IMR-90 (cell line): Measurements from ENCODE around the gene CATSPERE. TPM values are rescaled to one million over a fixed set of nuclear protein-coding genes. Genes with fewer than 3 reads are reported as not detected.

Experiments
- ATAC-seq: fragments of 200-7000 bp; cut with Tn5 transposase; 2 replicates; pipeline ENCODE4 v1.9.1; 2020; ENCODE audit warnings: low read depth, mild to moderate bottlenecking, moderate library complexity
- BruUV-seq: library from RNA; stranded (reverse); fragments of 400-500 nt; replicated peaks from 2 replicates; lab custom pipeline; 2021; lab: Mats Ljungman, UMichigan
- CTCF ChIA-PET: fragments of 300-600 bp; formaldehyde crosslinking; extraction: SDS; loops from one replicate; lab custom pipeline; 2021; ENCODE audit warnings: antibody characterized with exemption; lab: Yijun Ruan, JAX
- POLR2A ChIA-PET: fragments of 300-600 bp; sonication (Branson Sonifier 250); formaldehyde crosslinking; loops from one replicate; lab custom pipeline; 2022; ENCODE audit warnings: antibody characterized with exemption; ENCODE audit not compliant: unreplicated experiment; lab: Charles Lee
- DNase-seq: peaks from one replicate; pipeline ENCODE4 v3.0.0; 2013
- H2AFZ ChIP-seq: replicated peaks from 2 replicates; pipeline ENCODE3; 2013; ENCODE audit warnings: low read length, mild to moderate bottlenecking; ENCODE audit not compliant: poor library complexity
- H2AK5ac ChIP-seq: 2 replicates; pipeline ENCODE4 v1.6.1; 2013; ENCODE audit warnings: low read depth, low read length, inconsistent platforms
- H2AK9ac ChIP-seq: replicated peaks from 2 replicates; pipeline ENCODE3; 2013; ENCODE audit warnings: mild to moderate bottlenecking, low read depth, low read length, moderate library complexity; ENCODE audit not compliant: poor library complexity
- H2BK120ac ChIP-seq: 2 replicates; pipeline ENCODE4 v1.6.1; 2013; ENCODE audit warnings: low read depth, low read length, inconsistent platforms
- H2BK15ac ChIP-seq: 3 replicates; pipeline ENCODE4 v1.6.1; 2013; ENCODE audit warnings: low read depth, low read length, inconsistent platforms
- H2BK20ac ChIP-seq: 2 replicates; pipeline ENCODE4 v1.6.1; 2013; ENCODE audit warnings: low read depth, mild to moderate bottlenecking, inconsistent platforms, low read length, moderate library complexity
- H2BK5ac ChIP-seq: 2 replicates; pipeline ENCODE4 v1.6.1; 2013; ENCODE audit warnings: mild to moderate bottlenecking, low read depth, low read length, inconsistent platforms; ENCODE audit not compliant: poor library complexity, severe bottlenecking
- H3K14ac ChIP-seq: replicated peaks from 2 replicates; pipeline ENCODE4 v1.6.1; 2013; ENCODE audit warnings: low read depth, low read length, inconsistent platforms
- H3K18ac ChIP-seq: 2 replicates; pipeline ENCODE4 v1.6.1; 2013; ENCODE audit warnings: low read depth, low read length, control low read depth
- H3K23ac ChIP-seq: 2 replicates; pipeline ENCODE4 v1.6.1; 2013; ENCODE audit warnings: low read depth, low read length, inconsistent platforms
- H3K27ac ChIP-seq: 2 replicates; pipeline ENCODE4 v1.5.1; 2013; ENCODE audit warnings: mild to moderate bottlenecking, control low read depth, low read length; ENCODE audit not compliant: insufficient read depth
- H3K27me3 ChIP-seq: 2 replicates; pipeline ENCODE4 v1.6.1; 2013; ENCODE audit warnings: low read length; ENCODE audit not compliant: control insufficient read depth, insufficient read depth
- H3K36me3 ChIP-seq: 2 replicates; pipeline ENCODE4 v1.6.1; 2013; ENCODE audit warnings: low read length, mixed read lengths; ENCODE audit not compliant: control insufficient read depth, insufficient read depth
- H3K4ac ChIP-seq: 2 replicates; pipeline ENCODE4 v1.6.1; 2013; ENCODE audit warnings: low read depth, low read length, inconsistent platforms
- H3K4me1 ChIP-seq: 2 replicates; pipeline ENCODE4 v1.6.1; 2013; ENCODE audit warnings: low read length, mixed read lengths; ENCODE audit not compliant: control insufficient read depth, insufficient read depth
- H3K4me2 ChIP-seq: 2 replicates; pipeline ENCODE4 v1.6.1; 2013; ENCODE audit warnings: low read depth, mild to moderate bottlenecking, control low read depth, low read length, moderate library complexity
- H3K4me3 ChIP-seq: 2 replicates; pipeline ENCODE4 v1.5.1; 2013; ENCODE audit warnings: low read depth, mild to moderate bottlenecking, control low read depth, low read length, moderate library complexity; ENCODE audit not compliant: insufficient read depth
- H3K56ac ChIP-seq: 2 replicates; pipeline ENCODE4 v1.6.1; 2013; ENCODE audit warnings: low read length, inconsistent platforms; ENCODE audit not compliant: insufficient read depth; ENCODE audit errors: extremely low read depth
- H3K79me1 ChIP-seq, 2 experiments: 2 replicates each; pipeline ENCODE4 v1.6.1; 2013; ENCODE audit warnings: low read length in 2 of 2, inconsistent platforms in 1 of 2, low read depth in 1 of 2
- H3K9ac ChIP-seq: 2 replicates; pipeline ENCODE4 v1.6.1; 2013; ENCODE audit warnings: low read depth, low read length, control low read depth
- H3K9me1 ChIP-seq: 2 replicates; pipeline ENCODE4 v1.6.1; 2013; ENCODE audit warnings: low read length, inconsistent platforms; ENCODE audit not compliant: insufficient read depth
- H3K9me3 ChIP-seq: 2 replicates; pipeline ENCODE4 v1.6.1; 2013; ENCODE audit warnings: low read length; ENCODE audit not compliant: control insufficient read depth, insufficient read depth
- H4K20me1 ChIP-seq: 2 replicates; pipeline ENCODE4 v1.6.1; 2013; ENCODE audit warnings: low read length, inconsistent platforms; ENCODE audit not compliant: insufficient read depth
- H4K5ac ChIP-seq: 2 replicates; pipeline ENCODE4 v1.6.1; 2013; ENCODE audit warnings: mild to moderate bottlenecking, low read depth, low read length, control low read depth
- H4K8ac ChIP-seq, 2 experiments: 2 replicates each; pipeline ENCODE4 v1.6.1; 2013; ENCODE audit warnings: low read depth in 2 of 2, low read length in 2 of 2, control low read depth in 1 of 2, inconsistent platforms in 1 of 2
- H4K91ac ChIP-seq: 2 replicates; pipeline ENCODE4 v1.6.1; 2013; ENCODE audit warnings: low read depth, low read length, inconsistent platforms; ENCODE audit not compliant: insufficient read depth
- BHLHE40 ChIP-seq: fragments of 150-350 bp; IDR thresholded peaks from 2 replicates; pipeline ENCODE4 v1.6.1; 2016; ENCODE audit warnings: mild to moderate bottlenecking, low read depth, low read length
- CTCF ChIP-seq: conservative IDR thresholded peaks from 2 replicates; pipeline ENCODE4 v1.5.1; 2012; ENCODE audit warnings: mild to moderate bottlenecking, low read depth, low read length, improper control_type of control experiment
- FOS ChIP-seq: fragments of 150-350 bp; IDR thresholded peaks from 2 replicates; pipeline ENCODE4 v1.6.1; 2016; ENCODE audit warnings: low read depth, low read length
- MAZ ChIP-seq: IDR thresholded peaks from 2 replicates; pipeline ENCODE4 v1.6.1; 2012; ENCODE audit warnings: low read depth, mild to moderate bottlenecking, low read length, improper control_type of control experiment, moderate library complexity, borderline replicate concordance
- MXI1 ChIP-seq: IDR thresholded peaks from 2 replicates; pipeline ENCODE4 v1.6.1; 2012; ENCODE audit warnings: low read depth, mild to moderate bottlenecking, low read length, moderate library complexity, borderline replicate concordance
- NFE2L2 ChIP-seq: fragments of 150-350 bp; IDR thresholded peaks from 2 replicates; pipeline ENCODE4 v1.6.1; 2016; ENCODE audit warnings: low read depth, mild to moderate bottlenecking, low read length
- POLR2A ChIP-seq: IDR thresholded peaks from 2 replicates; pipeline ENCODE4 v1.6.1; 2012; ENCODE audit warnings: mild to moderate bottlenecking, low read depth, low read length
- RAD21 ChIP-seq: IDR thresholded peaks from 2 replicates; pipeline ENCODE4 v1.6.1; 2012; ENCODE audit warnings: low read length, improper control_type of control experiment
- RFX5 ChIP-seq: IDR thresholded peaks from 2 replicates; pipeline ENCODE4 v1.8.0; 2012; ENCODE audit warnings: low read depth, mild to moderate bottlenecking, low read length, moderate library complexity
- USF2 ChIP-seq: fragments of 150-350 bp; IDR thresholded peaks from 2 replicates; pipeline ENCODE4 v1.6.1; 2017; ENCODE audit warnings: mild to moderate bottlenecking, antibody characterized with exemption, low read length, low read depth
- WGBS, 2 experiments: methylation state at CpG; one replicate each; pipeline versions ENCODE4 v1.1.5 to v1.1.7; 2013; ENCODE audit warnings: missing lambda C conversion rate in 2 of 2; ENCODE audit not compliant: insufficient read length in 1 of 2; ENCODE audit errors: extremely low coverage in 2 of 2; 5-methylcytosine and 5-hydroxymethylcytosine counted together
- dilution Hi-C: fragments of 300-500 bp; cut with HindIII; formaldehyde crosslinking; loops from one replicate; pipeline ENCODE4 v1.14.3; 2018; ENCODE audit warnings: low sequenced_read_pairs; ENCODE audit not compliant: unreplicated experiment
- in situ Hi-C: fragments of 300-500 bp; cut with MboI; formaldehyde crosslinking; loops from 3 replicates; pipeline ENCODE4 v1.14.3; 2019; ENCODE audit warnings: low sequenced_read_pairs, inconsistent platforms, mixed read lengths
- intact Hi-C: fragments of 100-400 bp; cut with micrococcal nuclease; formaldehyde crosslinking; loops from 2 replicates; pipeline ENCODE4 v1.10.0; 2022
- polyA plus RNA-seq, 3 experiments: library from polyadenylated mRNA; depleted of rRNA; stranded (reverse); fragments of >200 nt; gene quantifications; 2 replicates each; pipeline ENCODE4 v1.2.3, GENCODE V29; 2012; ENCODE audit warnings: low replicate concordance in 1 of 3
- total RNA-seq: library from RNA; depleted of rRNA; stranded (reverse); fragments of >200 nt; gene quantifications from 2 replicates; pipeline ENCODE4 v1.2.3, GENCODE V29; 2012

Gene CATSPERE
- total and polyA plus RNA-seq, 2 of the 4 experiments (the other 2 are of a cell fraction), result 0.07 to 0.18 TPM

DNA sequence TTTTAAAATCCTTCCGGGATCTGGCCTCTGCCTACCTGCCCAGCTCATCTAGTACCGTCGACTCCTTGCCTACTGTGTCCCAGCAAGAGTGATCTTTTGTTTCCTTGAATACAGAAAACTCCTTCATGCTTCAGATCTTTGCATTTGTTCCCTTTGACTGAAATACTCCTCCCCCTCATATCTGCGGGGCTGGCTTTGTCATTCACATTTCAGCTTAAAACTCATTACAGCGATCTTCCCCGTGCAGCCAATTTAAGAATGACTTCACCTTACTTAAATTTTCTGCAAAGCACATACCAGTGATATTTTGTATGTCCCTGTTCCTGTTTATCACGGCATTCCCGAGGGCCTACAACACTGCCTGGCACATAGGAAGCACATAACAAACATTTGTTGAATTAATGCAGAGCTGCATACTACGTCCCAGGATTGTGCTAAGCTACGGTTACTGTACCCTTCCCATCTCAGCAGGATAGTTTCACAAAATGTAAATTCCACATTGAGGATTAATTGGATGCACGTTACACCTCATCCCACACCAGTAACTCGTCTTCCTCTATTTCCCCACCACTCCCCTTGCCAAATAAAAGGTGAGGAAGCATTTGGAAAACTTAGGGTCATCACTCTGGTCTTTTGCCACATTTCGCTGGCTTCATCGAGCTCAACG is 191.0 kb downstream of the CATSPERE start (continued):
- TF ChIP-seq BHLHE40, result no peak
- TF ChIP-seq MXI1, result no peak

GRCh38 chr1:244652623-244653438 is 191.8 kb downstream of the CATSPERE start, which contains the start of gene DESI2:
DESI2 (plus strand) TSS chr1:244653126; CDS start chr1:244653314, 188 bp downstream.
- POLR2A ChIA-PET, result interaction anchor here (0.6 kb wide), 1 partner anchor 1854 kb away, joined by 14 read pairs; the partner anchor contains the start of gene SMYD3
- peaks cover 12 to 37% of the 10 kb centered on the region in 2 experiments; a peak in 2 of 4 replicates for H3K79me1 ChIP-seq
- H3K18ac ChIP-seq, result peak within 1 kb of the TSS; percentile 51; the same call in 1 of the 2 replicates
- peak within 1 kb of the TSS; percentile 96 to 99 for H4K8ac ChIP-seq
- H3K36me3 ChIP-seq, result peaks cover 3% of the 10 kb centered on the region; the same call in 1 of the 2 replicates
- ATAC-seq (peak; percentile 96), DNase-seq (peak; percentile 100)
- peak within 1 kb of the TSS; percentile 61 for H2AK5ac ChIP-seq
- peak within 1 kb of the TSS; percentile 73 for H4K91ac ChIP-seq
- peak within 1 kb of the TSS; percentile 91 for H4K5ac ChIP-seq
- H2AFZ ChIP-seq, result peak within 1 kb of the TSS; percentile 98
- peak within 1 kb of the TSS; percentile 97 for H3K4me2 ChIP-seq
- peak within 1 kb of the TSS; percentile 92 for H3K56ac ChIP-seq
- peak within 1 kb of the TSS; percentile 60; the same call in 1 of the 2 replicates for H2BK120ac ChIP-seq
- H2BK5ac ChIP-seq, result peak within 1 kb of the TSS; percentile 72
- H3K27ac ChIP-seq, result peak within 1 kb of the TSS; percentile 88
- 0% methylated on average over 33 of the region's 81 CpGs; no CpG with 5 or more reads in 1 of the 2 experiments for WGBS, 2 experiments
- H2BK20ac ChIP-seq, result peak within 1 kb of the TSS; percentile 51; the same call in 1 of the 2 replicates
- CTCF ChIA-PET, result interaction anchor here (0.9 kb wide), 1 partner anchor 67 kb away, joined by 4 read pairs; no protein-coding TSS in a partner anchor
- H3K9me3 ChIP-seq, result no peaks in the 10 kb centered on the region
- peak within 1 kb of the TSS; percentile 59 for H2AK9ac ChIP-seq
- H3K27me3 ChIP-seq, result no peaks in the 10 kb centered on the region
- H3K23ac ChIP-seq, result peak within 1 kb of the TSS; percentile 81
- peak within 1 kb of the TSS; percentile 92 for H3K9ac ChIP-seq
- no peaks in the 10 kb centered on the region for H3K4me1 ChIP-seq
- dilution Hi-C loops (no loop called here), in situ Hi-C loops (no loop called here), intact Hi-C loops (loop anchor here (1.0 to 5.0 kb wide), 3 partner anchors 143 to 201 kb away; partner anchors contain the start of genes ADSS2 and COX20)
- TF ChIP-seq NFE2L2, result no peak
- peak; percentile 88; the same call in 1 of the 2 replicates for TF ChIP-seq MXI1
- peak; percentile 36; the same call in 1 of the 2 replicates for TF ChIP-seq CTCF
- no peak for TF ChIP-seq RFX5
- peak; percentile 74; the same call in 1 of the 2 replicates for TF ChIP-seq MAZ
- peak; percentile 27; the same call in 1 of the 2 replicates for TF ChIP-seq RAD21
- TF ChIP-seq FOS, result no peak
- TF ChIP-seq POLR2A, result peak; percentile 98
- peak; percentile 87 for TF ChIP-seq USF2
- peak within 1 kb of the TSS; percentile 93 for H3K4ac ChIP-seq
- H2BK15ac ChIP-seq, result peak within 1 kb of the TSS; percentile 41; the same call in 2 of the 3 replicates
- peaks cover 19% of the 10 kb centered on the region; the same call in 1 of the 2 replicates for H4K20me1 ChIP-seq
- H3K9me1 ChIP-seq, result peaks cover 10% of the 10 kb centered on the region; the same call in 1 of the 2 replicates
- H3K4me3 ChIP-seq, result peak within 1 kb of the TSS; percentile 86
- no TSS peak for BruUV-seq
- peak within 1 kb of the TSS; percentile 95 for H3K14ac ChIP-seq
